GM18502 (cell line): ENCODE data around the gene TSSK2.
"Not testable (repeated sequence)": the region's sequence is repeated elsewhere in the genome, so short reads cannot be mapped to it uniquely, and the experiment has no call there.

Source experiments
- ATAC-seq: cut with Tn5 transposase; IDR thresholded peaks from one replicate; pipeline ENCODE4 v1.9.1; 2021; ENCODE audit warnings: mild to moderate bottlenecking; ENCODE audit not compliant: unreplicated experiment, poor library complexity

Gene TSSK2

DNA sequence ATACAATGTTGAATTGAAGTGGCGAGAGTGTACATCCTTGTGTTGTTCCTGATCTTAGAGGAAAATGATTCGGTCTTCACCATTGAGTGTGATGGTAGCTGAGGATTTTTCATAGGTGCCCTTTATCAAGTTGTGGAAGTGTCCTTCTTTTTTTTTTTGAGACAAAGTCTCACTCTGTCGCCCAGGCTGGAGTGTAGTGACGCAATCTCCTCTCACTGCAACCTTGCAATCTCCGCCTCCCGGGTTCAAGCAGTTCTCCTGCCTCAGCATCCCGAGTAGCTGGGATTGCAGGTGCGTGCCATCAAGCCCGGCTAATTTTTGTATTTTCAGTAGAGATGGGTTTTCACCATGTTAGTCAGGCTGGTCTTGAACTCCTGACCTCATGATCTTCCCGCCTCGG is 27.5 kb downstream of the TSSK2 start:
- ATAC-seq: not testable (repeated sequence)

DNA sequence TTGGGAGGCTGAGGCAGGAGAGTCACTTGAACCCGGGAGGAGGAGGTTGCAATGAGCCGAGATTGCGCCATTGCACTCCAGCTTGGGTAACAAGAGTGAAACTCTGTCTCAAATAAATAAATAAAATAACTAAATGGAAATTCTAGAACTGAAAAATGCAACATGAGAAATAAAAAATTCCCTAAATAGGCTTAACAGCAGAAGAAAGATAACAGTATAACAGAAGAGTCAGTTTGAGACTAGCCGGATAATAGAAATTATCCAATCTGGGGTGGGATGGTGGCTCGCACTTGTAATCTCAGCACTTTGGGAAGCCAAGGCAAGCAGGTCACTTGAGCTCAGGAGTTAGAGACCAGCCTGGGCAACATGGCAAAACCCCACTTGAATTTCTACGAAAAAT is 33.3 kb downstream of the TSSK2 start:
- ATAC-seq: no peak

DNA sequence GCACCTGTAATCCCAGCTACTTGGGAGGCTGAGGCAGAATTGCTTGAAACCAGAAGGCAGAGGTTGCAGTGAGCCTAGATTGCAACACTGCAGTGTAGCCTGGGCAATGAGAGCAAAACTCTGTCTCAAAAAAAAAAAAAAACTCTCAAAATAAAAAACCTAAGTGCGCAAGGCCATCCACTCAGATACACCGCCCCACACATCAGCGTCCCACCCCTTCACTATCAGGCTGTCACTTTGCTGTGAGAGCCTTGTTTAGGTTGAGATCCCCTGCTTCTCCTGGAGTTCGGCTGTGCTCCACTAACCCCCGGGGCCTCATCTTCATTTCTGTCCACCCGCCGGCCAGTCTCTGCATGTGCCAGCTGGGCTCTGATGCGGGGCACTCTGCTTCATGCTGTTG is 35.3 kb downstream of the TSSK2 start:
- no peak for ATAC-seq

DNA sequence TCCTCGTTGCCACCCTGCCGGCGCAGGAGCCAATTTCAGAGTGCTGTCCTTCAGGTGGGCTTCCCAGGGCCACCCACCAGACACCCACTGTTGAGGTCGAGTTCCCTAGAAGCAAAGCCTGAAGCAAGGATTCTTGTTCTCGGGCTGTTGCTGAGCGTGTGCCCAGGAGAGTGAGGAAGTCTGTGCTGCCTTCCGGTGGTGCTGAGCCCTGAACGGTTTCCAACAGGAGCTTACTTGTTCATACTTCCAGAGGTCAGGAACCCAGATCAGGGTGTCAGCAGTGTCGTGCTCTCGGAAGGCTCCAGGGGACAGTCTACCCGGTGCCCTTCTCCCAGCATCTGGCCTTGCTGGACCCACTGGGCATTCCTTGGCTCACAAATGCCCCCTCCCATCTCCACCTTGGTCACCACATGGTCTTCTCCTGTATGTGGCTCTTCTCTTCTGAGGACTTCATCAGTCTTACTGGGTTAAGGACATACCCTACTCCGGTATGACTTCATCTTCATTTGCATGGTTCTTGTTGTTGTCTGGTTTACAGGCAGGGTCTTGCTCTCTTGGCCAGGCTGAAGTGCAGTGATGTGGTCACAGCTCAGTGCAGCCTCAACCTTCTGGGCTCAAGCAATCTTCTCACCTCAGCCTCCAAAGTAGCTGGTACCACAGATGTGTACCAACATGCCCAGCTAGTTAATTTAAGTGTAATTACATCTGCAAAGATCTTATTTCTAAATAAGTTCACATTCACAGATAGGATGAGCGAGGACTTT is 36.2 kb downstream of the TSSK2 start:
- ATAC-seq: no peak

DNA sequence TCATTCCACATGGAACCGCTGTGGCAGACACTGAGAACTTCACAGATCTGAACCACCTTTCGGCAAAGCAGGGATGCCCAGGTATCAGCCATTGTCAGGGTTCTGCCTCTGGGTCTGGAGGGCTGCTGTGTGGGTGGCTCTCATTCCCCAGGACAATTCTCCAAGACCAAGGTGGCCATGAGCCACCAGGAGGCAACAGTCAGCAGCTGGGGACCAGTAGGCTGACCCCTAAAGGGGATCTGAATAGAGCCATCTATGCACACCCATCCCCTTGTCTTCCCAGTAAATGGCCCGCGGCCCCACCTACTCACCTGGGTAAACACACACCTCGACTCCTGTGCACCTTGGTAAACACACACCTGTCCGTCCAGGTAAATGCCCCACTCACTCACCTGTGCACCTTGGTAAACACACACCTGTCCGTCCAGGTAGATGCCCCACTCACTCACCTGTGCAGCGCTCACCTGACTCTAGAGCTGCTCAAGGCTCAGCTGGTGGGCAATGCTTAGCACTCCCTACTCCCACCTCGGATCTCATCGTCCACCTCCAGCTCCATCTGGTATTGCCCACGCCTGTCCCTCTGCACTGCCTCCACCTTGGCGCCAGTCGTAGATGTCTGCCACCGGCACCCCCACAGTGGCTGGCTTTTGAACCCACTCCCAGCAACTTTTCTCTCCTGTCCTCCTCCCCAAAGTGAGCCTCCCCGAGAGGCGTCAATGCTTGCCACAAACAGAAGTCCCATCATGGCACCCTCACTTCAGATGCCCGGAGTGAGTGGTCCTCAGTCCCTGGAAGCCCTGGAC is 37.2 kb downstream of the TSSK2 start:
- ATAC-seq: no peak

DNA sequence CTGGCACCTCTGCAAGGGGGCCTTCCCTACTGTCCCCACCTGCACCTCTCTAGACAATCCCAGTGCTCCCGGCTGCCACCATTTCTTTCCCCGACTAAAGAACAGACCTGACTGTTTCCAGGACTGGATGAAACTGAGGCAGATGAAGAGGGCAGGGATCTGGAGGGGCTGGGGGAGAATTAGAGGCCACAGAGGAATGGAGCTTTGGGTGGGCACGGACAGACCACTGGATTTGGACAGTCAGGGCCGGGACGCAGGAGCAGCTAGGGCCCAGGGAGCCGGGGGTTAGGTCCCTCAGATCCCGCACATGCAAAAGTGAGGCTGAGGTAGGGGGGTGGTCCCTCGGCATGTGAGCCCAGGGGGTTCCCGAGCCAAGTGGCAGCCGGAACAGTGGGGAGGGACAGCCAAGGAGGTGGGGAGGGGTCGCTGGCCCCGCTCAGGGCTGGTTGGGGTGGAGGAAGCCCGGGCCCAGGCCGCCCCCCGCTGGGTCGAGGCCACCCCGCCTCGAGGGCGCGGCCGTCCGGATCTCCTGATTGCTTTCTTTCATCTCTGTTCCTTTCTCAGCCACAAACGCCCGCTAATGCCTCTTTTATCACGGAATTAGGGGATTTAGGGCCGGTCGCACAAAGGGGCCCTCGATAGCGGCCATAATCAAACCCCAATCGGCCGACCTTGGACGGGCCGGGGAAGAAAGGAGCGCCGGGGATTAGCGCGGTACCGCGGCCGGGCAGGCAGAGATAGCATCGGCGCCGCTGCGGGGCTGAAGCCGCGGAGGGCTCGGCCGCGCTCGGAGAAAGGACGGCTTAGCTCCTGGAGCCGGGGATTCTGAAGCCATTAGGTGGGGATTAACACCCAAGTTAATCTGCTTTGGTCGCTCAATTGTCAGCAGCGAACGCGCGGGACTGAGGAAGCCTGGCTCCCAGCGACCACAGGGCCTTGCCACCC is 38.2 kb downstream of the TSSK2 start:
- ATAC-seq: no peak

DNA sequence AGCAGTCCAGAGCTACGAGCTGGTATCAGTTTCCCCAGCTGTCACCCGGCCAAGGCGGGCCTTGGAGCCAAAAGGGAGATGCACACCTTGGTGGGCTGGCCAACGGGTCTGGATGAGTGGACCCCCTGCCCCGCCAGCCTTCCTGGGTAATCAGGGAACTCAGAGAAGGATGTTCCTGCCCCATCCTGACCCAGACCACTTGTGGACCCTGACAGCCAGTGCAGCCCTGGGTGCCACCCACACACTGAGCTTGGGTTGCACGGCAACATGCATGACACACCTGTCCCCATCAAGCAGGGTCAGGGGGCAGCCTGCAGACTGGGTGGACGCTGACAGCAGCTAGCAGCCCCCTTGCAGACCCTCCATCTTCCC is 38.8 kb downstream of the TSSK2 start:
- no peak for ATAC-seq

DNA sequence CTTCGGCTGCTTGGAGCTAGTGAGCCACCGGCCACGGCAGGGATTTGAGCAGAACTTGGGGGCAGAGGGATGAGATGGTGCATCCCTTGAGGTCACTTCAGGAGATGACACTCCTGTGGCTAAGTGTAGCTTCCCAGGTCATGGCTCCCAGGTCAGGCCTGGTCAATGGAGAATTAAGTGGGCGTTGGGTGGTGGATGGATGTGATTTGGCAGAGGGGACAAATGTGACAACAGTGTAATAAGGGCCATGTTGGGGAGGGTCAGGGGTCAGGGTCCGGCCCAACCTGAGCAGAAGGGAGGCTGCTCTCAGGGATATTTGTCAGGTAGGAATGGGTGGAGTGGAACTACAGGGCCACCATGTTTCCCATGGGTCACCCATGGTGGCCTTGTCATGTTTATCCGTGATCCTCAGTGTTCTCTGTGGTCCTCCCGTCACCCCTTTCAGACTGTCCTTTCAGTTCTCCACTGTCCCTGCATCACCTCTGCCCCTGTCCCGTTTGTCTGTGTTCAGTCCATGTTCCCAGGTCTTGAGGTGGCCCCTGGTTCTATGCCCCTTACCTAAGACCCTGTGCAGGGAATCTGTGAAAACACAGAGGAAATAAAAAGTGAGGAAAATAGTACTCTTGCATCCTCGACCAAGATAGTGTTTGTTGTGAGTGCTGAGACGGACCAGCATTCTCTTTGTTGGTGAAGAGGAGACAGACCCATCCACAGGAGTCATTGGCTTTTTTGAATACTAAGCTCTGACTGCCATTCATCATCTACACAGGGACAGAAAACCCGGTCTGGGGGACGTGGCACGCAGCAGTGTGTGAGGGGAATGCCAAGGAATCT is 41.3 kb downstream of the TSSK2 start:
- no peak for ATAC-seq

DNA sequence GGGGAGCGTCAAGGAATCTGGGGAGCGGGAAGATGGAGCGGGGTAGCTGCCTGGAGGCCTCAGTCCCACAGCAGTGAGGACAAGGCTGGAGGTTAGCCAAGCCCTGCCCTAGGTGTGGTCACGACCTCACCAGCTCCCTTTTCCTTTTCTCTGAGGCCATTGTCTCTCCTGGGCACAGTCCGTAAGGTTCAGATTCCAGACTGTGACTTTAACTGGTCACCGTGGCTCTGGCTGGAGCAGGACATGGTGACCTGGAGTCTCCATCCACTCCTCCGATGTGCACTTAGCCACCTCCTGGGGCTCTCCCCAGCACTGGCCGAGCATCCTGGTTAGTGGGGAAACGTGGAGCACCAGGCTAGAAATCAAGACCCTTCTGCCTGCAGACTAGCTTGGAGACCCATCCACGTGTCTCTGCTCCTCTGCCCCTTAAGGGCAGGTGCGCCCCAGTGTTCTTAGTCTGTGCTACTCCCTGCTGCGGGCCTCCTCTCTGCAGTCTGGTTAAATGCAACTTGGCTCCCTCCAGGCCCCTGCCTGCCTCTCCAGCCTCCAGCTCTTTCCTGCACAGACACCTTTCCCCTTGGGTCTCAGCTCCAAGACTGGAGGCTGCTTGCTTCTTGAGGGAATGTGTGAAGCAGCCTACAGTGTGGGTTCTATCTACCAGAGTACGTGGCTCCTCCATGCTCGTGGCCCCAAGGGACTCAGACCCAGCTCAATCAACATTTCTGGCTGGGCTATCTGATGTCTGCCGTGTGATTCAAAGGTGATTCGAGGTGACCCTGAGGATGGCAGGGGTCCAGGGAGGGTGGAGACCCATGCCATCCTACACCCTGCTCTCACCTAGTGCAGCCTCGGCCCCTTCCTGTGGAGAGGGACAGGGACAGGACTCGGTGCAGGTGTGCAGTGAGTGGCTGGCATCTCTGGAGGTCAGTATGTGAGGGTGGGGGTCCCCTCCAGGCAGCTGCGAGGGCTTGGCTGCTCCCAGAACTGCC is 42.2 kb downstream of the TSSK2 start:
- no peak for ATAC-seq

DNA sequence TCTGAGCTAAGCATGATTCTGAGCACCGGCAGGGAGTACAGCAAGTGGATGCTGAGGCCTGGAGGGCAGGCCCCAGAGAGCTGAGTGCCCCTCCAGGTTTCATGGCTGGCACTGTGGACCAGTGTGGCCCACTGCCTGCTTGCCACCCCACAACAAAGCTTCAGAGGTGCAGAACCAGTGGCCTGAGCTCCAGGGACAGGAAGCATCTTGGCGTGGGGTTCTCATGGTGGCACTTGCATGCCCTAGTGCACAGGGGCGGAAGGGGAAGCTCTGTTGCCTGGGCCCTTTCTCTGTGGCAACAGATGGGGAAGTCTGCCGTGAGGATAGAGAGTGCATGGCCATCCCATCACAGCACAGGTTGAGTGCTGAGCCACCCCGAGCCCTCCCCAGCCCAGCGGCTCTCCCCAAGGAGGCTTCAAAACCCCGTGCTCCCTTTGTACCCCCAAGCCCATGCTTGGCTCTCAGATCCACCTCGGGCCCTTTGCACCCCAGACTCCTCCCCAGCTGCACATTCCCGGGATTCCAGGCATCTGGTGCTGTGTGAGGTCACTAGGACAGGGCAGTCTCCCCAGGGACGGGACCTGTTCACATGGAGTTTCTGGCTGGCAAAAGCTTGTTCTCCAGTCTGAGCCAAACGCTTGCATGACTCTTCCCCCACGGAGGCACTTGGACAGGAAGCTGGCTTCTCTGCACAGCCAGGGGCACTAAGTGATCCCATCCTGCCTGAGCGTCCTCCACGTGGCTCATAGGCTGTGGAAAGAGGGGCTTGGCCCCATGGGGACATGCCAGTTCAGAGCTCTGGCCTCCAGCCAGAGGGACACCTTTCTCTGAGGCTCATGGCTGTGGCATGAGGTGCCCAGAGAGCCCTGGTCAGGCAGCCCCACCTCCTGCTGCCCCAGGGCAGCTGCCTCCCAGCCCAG is 43.3 kb downstream of the TSSK2 start:
- ATAC-seq: no peak

DNA sequence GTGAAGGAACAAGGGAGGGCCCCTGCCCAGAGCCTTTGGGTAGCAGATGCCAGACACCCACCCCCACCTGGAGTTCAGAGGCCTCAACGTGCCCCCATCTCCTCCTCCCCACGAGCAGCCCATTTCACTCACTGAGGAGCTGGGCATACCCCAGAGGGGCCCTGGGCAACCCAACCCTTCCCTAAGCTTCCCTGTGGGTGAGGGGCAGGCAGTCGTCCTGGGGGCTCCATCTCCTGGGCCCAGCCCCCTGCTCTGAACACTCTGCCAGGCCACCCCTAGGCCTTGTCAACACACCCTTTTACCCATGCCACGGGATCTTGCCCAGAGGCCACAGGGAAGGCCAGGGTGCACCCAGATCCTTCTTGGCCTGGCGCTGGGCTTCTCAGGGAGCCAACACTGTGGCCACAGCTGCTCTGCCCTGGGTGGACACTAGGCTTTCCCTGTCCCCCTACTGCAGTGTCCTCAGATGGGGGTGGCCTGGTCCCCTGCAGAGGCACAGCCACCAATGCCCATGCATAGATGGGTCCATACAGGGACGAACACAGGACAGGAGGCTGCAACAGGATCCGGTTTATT is 44.0 kb downstream of the TSSK2 start:
- no peak for ATAC-seq

DNA sequence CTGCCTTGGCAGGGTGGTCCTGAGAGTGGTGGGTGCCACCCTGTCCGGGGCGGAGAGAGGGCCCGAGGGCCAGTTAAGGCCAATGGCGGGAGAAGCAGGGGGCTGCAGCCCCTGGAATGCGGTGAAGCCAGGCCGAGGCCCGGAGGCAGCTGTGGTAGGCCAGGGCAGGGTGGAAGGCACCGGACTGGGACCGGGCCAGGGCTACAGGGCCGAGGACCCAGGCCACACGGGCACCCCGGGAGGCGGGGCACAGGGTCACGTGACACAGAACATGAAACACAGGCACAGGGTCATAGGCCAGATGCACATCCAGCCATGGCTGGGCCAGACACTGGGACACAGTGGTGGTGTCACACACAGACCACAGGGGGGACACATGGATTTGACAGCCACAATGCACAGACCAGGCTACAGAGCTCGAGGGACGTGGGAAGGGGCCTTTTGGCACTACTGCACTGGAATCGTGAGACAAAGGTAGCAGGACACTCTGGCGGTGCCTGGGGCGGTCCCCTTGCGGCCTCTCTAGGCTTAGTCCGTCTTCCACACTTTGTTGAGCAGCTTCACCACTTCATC is 44.6 kb downstream of the TSSK2 start:
- no peak for ATAC-seq

DNA sequence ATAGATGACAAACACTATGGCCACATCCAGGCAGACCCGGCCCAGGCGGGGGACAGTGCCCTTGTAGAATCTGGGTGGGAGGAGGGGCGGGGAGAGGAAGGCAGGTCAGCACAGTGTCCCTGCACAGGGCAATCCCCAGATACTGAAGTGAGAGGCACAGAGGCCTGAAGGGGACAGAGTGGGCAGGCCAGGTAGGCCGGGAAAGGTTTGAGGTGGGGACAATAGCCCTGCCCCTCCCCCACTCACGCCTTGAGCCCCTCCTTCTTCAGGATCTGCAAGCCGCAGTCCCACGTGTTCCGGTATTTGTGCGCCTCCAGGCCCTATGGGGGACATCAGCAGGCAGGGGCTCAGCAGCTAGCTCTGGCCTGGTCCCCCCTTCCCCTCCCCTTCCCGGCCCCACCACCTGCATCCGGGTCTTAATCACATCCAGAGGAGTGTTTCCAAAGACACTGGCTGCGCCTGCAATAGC is 45.1 kb downstream of the TSSK2 start:
- no peak for ATAC-seq

DNA sequence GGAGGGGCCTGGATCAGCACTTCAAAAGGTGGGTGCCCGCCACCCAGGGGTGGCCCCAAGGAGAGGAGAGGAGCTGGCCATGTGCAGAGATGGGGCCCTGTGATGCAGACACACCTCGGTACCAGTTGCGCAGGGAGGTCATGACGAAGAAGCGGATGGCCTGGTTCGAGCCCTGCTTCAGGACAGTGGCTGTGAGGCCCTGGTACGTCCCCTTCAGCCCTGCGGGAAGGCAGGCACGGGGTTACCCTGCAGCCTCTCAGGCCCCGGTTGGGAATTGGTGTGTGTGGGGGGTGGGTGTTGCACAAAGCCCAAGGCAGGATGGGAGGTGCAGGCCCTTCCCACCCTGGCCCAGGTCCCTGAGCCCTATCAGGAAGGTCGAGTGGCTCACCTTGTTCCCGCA is 45.6 kb downstream of the TSSK2 start:
- ATAC-seq: no peak

DNA sequence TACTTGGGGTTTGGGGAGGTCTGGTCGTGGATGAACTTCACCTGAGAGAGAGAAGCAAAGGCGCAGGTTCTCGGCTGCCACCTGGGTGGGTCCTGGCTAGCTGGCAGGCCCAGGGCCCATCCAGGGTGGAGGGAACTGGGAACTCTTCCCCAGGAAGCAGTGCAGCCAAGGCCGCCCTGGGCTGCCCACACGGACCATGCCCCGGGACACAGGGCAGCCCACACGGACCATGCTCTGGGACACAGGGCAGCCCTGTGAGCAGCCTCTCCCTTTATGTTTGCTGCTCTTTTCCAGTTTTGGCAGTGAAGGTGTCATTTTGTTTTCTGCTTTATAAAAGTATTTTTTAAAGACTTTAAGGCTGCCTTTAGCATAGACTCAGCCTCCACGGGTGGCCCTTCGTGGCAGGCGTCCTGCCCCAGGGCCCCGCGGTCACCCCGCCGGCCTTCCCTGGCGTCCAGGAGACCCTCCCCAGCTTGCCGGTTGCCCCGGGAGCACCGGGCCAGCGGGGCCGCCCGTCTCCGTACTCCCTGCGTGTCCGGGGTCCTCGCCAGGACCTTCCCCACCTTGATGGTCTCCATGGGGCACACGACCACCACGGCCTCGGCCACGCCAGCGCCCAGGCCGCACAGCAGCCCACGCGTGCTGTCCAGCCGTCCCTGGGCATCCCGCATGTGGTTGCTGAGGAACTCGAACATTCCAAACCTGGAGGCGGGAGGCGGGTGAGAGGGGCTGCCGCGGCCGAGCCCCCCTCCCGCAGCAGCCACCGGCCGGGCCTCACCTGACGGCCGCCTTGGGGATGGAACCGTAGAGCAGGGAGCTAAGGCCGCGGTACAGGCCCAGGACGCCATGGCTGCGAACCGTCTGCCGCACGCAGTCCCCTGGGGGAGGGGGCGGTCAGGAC is 46.3 kb downstream of the TSSK2 start:
- no peak for ATAC-seq

DNA sequence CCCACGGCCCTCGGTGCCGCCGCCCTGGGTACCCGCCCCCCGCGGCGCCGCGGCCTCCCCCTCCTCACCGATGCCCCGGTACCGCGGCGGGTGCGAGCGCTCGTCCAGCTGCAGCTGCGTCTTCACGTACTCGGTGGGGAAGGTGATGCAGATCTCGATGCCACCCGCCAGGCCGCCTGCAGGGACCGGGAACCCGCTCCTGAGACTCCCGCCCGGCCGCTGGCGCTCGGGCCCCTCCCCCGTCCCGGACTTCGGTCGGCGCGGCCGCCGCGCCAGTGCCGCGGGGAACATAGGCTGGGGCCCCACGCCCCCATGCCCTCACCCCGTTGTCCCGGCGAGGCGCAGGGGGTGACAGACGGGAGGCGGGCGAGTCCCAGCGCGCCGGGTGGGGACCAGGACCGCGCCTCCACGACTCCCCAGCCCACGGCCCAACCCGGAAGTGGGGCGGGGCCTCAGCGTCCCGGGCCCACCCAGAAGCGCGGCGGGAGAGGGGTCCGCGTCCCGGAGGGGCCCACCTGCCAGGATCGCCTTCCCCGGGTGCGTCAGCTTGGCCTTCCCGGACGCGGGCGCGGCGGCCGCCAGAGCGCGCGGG is 47.1 kb downstream of the TSSK2 start:
- ATAC-seq: peak; percentile 43
